ENCODE measurements around the gene RAPGEF1. TPM values are rescaled to one million over a fixed set of nuclear protein-coding genes. Genes with fewer than 3 reads are reported as not detected.
"Not testable (repeated sequence)": the region's sequence is repeated elsewhere in the genome, so short reads cannot be mapped to it uniquely, and the experiment has no call there.

Gene RAPGEF1
- polyA plus RNA-seq, 3 donors, result 37.4 to 41.3 (median 38.2) TPM

DNA sequence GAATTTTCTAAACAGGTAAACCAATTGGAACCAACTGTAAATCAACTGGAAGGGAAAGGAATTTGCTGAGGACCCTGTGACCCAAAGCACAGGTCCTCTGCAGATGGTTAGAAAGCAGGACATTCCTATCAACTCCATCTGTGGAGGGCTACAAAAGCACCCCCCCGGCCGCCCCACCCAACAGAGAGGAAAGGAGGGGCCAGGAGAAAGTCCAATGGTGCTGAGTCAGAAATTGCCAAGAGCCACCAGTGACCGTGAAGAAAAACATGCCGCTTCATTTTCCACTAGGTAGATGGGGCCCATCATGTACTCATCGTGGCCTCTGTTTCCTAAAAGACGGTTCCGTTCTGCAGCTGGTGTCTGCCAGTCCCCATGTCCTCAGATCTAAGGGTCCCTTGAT, 66.3 kb downstream of the RAPGEF1 start:
- DNase-seq (ENCODE audit: low read depth in 3 of 3, low spot score in 2 of 3), result no peak

DNA sequence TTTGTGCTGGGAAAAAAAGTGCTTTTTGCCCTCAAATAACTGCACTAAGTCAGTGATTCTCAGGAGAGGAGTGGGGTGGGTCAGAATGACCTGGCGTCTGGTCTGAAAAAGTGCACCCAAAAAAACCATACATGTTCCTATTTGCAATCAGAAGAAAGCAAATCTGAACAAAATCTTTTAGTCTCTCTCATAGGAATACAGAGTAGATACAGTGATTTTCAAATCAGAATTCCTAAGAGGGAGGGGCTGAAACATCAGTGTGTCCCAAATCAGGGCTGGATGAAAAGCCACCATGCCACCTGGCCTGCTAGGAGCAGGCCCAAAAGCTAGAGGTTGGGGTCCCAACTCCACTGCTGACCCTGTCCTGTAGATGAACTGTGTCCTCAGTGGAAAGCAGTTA, 66.8 kb downstream of the RAPGEF1 start:
- no peak for DNase-seq (ENCODE audit: low read depth in 3 of 3, low spot score in 2 of 3)

DNA sequence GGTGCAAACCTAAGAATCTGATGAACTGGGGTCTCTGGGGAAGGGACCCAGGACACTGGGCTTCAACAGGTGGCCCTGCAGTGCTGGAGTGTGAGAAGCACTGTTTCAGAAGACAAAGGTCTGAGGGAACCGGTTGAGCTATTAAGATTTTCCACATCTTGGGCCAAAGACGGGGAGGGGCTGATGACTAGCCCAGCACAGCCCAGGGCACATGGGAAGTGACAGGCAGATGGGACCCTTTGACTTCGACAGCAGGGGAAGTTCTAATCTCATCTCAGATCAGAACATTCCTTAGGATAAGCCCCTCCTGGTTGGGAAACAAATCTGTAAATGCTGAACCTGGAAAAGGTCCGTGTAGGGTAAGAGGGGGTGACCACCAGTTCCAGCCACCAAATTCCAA, 67.4 kb downstream of the RAPGEF1 start:
- no peak for DNase-seq (ENCODE audit: low read depth in 3 of 3, low spot score in 2 of 3)

DNA sequence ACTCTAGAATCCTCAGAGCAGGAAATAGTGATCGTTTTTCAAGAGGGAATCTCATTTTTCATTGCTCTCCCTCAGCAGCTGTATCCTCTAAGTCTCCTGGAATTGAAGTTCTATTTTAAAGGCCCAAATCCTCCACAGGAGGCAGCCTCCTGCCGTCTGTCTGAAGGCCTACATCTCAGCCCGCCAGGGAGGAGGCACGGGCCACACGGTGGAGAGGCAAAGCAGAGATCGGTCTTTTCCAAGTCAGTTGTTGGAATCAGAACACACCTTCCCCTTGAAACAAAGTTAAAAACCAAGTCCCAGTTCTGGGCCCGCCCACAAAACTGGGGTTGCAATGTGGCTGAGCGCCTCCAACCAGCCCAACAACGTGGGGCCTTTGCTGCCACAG, 68.7 kb downstream of the RAPGEF1 start:
- DNase-seq (ENCODE audit: low read depth in 3 of 3, low spot score in 2 of 3), result no peak

DNA sequence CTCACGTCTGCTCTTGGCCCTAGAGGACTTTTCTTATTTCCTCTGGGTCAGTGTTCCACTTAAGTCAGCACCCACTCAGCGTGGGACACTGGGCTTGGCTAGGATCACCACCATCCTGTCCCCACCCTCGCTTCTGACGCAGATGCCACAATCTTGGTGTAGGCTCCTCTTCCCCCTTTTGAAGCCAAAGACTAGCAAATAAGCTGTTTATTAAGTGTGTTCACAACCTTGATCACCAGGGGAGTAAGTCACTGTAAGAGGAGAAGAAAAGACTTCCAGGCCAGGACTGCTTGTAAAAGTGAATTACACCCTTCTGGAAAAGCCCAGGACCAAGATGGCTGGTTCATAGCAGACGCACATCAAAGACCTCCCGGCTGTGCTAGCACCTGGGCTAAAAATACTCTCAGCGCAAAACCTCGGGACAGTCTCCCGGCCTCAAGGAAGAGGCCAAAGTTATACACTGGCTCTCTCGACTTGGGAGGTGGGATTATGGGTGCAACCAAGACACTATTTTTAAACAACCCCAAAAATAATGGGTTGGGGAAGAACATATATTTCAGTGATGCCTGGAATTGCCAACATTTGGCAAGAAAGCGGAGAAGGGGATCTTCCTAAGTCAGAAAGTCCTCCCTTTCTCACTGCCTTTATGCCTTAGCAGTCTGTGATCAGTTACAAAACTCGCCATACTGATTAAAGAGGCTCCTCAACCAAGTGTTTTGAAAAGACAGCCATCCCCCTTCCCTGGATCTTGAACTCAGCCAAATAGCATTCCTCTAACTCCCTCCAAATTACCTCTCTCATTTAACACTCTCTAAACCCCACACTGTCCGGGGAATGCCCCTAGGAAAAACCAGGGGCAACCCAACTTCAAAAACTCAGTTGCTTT, 69.4 kb downstream of the RAPGEF1 start:
- DNase-seq (ENCODE audit: low read depth in 3 of 3, low spot score in 2 of 3), result peak in 2 of 3 donors; percentile 49 to 53

DNA sequence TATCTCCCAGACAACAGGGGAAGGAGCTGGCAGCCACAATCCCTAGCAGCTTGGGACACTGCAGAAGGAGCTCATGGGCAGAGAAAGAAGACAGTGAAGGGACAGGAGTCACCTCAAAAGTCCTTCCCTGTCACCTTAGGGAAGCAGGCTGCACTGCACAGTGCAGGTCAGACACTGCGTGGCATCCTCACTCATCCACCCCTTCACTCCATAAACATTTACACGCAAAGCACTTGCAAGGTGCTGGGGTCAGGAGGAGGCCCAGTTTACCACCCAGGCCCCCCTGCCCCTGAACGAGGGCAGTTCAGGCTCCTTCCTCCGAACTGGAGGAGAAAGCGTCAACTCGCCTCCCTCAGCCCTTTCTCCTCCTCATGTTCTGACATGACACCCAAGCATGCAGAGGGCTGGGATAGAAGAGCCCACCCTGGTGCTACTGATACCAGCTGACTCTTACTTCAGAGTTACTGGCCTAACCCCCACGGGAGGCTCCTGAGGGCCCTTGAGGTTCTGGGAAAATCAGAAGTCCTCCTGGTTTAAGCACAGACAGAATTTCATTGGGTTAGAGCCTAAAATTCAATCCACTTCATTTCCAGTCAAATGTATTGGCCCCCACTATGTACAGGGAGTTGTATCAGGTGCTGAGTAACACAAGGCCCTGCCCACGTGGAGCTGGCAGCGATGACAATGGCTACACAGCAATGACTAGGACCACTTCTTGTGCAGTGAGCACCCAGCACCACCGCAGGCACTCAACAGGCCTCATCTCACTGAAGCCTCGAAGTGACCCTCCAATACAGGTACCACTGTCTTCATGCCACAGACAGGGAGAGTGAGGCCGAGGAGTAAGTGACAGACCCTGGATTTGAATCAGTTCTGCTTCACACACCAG, 70.4 kb downstream of the RAPGEF1 start:
- DNase-seq (ENCODE audit: low read depth in 3 of 3, low spot score in 2 of 3), result no peak

DNA sequence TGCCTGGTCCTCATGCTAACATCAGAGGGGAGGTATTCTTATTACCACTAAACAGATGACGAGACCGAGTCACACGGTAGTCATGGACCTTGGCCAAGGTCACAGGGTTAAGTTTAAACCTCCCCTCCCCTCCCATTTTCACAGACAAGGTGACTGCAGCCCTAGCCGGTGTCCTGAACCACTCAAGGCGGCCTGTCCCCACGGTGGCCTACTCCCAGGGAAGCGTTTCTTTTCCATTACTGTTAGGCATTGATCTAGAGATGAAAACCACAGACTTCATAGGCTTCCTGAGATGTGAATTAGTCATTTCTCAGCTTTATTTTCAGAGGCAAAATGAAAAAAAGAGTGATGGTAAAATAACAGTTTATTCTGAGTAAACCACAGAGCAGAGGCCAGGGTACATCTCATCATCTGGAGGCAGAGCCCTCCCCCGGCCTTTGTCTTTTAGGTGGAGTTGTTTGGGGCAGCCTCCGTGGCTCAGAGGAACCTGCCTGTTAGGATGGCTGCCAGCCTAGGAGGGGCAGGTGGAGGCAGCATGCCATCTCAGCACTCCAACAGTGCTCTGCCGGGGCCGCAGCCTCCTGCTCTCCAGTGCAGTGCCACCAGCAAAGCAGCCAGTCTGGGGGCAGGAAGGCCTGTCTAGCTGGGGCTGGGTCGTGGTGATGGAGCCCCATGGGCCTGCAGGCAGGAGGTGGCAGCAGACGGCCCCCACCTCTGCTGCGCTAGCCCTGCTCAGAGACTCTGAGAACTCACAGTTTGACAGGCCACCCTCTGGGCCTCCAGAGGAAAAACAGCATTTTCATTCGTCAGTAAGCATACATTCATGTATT, 71.2 kb downstream of the RAPGEF1 start:
- DNase-seq (ENCODE audit: low read depth in 3 of 3, low spot score in 2 of 3), result no peak

DNA sequence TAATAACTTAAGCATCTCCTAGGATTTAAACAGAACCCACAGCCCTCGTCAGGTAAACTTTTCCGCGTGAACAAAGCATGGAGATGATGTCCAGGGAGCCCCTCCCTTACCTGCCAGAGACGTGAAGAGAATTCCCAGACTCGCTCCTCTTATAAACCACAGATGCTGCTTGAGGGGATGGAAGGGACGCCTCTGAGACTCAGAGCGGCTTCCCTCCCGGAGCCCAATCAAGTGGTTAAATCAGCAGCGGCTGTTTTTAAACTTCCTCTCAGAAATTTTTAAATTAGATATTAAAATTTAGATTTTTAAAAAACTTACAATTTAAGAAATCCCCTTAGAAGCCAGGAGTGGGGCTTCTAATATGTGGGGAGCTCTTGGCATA, 71.8 kb downstream of the RAPGEF1 start:
- DNase-seq (ENCODE audit: low read depth in 3 of 3, low spot score in 2 of 3), result no peak

DNA sequence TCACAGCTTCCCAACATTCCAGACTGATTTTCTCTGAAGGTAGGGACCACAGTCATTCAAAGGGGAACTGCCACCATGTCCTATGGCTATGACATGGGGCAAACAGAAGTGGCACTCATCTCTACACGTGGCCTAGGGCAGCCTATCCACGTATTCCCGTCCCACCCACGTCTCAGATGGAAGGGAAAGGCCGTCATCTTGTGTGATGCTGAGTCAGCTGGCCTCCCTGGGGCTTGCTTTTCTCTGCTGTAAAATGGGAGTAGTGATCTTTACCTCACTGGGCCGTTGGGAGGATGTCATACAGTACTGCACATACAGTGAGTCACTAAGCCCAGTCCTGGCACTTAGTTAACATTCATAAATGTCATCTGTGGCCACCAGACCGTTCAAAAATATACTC, 72.3 kb downstream of the RAPGEF1 start:
- no peak for DNase-seq (ENCODE audit: low read depth in 3 of 3, low spot score in 2 of 3)

DNA sequence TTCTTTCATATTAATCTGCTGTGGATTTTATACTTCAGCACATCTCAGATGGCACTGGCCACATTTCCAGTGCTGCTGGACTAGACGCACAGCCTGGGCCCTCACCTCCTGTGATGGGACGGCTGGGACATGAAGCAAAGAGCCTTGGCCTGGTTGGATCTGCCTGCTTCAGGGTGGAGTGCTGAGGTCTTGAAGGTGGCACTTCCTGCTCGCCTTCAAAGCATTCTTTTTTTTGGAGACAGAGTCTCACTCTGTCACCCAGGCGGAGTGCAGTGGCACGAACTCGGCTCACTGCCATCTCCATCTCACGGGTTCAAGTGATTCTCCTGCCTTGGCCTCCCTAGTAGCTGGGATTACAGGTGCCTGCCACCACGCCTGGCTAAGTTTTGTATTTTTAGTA, 73.1 kb downstream of the RAPGEF1 start:
- DNase-seq (ENCODE audit: low read depth in 3 of 3, low spot score in 2 of 3), result no peak

DNA sequence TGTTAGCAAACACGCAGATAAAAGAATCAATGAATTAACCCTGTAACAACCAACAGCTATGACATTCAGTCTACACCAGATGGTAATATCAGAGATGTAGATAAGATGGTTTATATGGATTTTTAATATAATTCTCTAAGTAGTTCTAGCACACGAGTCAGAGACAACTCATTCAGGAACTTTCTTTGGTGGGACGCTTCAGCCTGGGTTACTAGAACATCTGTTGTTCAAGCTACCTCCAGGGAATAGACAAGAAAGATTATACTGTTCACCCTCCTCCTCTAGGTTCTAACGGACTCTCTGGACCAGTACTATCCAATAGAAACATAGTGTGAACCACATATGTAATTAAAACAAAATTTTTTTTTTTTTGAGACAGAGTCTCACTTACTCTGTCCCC, 73.8 kb downstream of the RAPGEF1 start:
- no peak for DNase-seq (ENCODE audit: low read depth in 3 of 3, low spot score in 2 of 3)

DNA sequence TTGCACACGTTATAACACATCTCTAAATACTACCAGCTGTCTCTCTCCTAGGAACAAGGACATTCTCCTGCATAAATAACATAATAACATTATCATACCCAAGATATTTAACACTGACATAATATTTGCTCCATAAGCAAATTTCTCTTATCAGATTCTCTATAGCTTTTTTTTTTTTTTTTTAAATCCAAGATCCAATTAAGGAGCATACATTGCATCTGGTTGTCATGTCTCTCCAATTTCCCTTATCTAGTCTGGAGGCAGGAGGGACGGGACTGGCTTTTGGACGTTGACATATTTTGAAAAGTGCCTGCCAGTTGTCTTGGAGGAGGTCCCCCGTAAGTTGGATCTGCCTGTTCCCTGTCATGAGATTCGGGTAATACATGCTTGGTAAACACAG, 76.6 kb downstream of the RAPGEF1 start:
- DNase-seq (ENCODE audit: low read depth in 3 of 3, low spot score in 2 of 3), result no peak

DNA sequence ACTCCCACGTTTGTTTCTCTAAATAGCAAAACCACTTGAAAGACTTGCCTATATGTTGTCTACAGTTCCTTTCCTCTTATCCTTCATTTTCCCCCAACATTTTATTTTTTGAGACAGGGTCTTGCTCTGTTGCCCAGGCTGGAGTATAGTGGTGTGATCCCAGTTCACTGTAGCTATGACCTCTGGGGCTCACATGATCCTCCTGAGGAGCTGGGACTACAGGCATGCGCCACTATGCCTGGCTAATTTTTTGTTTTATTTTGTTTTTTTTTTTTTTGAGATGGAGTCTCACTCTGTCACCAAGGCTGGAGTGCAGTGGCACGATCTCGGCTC, 77.6 kb downstream of the RAPGEF1 start:
- not testable (repeated sequence) for DNase-seq (ENCODE audit: low read depth in 3 of 3, low spot score in 2 of 3)

DNA sequence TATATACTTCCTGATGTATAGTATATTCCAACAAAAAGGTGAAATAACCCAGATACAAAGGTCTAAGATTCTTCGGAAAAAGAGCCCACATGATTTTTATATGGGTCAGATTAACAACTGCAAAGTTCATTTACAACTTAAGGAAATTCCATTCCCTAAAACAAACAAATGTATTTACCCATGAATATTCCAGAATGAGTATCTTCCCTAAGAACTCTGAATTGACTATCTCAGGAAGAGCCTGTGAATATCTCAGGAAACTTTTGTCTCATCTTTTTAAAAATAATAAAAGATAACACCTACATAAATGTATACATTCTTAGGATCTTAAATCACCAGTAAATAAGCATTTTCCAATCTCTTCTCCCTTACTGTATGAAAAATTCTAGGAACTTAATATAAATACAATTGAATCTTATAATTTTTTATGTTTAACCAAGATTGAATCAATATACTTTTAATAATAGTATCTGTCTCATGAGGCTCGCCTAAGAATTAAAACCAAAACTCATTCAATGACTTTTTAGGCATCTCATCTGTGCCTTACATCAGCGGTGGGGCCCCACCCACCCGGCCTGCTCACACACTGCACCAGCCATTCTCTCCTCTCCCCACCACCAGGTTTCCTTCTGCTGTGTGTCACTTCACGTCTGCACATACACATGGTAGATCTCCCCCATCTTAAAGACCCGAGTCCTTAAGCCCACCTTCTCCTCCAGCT, 78.1 kb downstream of the RAPGEF1 start:
- DNase-seq (ENCODE audit: low read depth in 3 of 3, low spot score in 2 of 3), result no peak

DNA sequence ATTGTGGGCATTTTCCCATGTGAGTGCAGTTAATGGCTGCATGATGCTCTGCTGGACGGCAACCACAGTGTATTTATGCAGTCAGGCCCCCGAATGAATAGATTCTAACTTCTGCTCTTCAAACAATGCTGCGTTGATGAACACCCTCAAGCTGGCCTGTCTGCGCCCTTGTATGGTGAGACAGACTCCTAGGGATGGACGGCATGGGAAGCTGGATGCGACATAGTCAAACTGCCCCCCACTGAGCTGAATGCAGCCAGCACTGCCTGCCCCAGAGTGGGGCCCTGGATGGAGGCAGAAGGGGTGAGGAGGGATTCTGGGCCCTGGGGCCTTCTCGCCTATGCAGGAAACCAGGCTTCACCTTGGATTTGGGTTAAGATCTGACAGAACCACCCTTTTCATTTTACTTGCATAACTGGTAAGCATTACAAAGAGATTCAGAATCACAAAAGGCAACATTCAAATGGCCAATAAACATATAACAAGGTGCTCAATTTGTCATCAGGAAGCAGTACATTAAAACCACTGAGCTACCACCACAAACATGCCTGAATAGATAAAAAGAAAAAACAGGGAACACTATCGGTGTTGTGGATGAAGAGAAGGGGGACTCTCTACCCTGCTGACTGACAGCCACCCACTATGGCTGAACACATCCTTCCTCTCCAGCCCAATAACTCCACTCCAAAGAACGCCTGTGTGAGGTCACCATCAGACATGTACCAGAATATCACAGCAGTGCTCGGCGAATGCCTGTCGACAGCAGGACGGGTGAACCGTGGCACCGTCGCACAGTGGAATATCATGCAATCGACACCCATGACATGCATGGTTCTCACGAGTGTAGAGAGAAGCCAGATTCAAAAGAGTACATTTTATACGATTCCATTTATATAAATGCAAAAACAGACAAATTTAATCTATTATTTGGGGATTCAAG, 79.1 kb downstream of the RAPGEF1 start:
- no peak for DNase-seq (ENCODE audit: low read depth in 3 of 3, low spot score in 2 of 3)

DNA sequence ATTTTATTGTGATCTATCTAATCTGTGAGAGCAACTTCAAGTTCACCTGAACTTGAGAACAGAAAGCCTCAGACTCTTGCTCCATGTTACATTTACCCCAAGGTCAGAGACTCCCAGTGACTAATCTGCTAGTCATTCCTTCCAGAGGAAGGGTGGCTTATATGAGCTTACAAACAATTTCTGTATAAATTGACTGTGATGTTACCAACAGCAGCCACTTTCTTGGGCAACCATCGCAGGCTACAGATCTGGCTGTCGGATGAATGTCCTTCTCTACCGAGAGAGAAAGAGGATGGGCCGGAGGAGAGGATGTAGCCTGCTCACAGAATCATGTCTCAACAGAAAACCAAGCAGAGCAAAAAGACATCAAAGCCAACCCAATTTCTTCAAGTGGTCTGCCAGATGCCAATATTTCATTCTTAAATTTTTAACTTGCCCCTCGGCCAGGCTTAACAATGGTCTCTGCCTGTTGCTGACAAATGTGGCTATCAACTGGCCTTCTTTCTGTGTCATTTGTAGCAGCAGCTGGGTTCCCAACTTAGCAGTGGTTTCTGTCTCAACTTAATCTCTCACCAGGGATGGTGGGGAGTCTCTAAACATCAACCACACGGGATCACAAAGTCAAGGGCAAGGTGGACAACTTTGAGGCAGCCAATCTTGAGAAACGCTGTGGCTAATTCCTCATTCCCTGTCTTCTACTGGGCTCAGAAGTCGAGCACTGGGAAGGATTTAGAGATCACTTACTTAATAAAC, 81.3 kb downstream of the RAPGEF1 start:
- no peak for DNase-seq (ENCODE audit: low read depth in 3 of 3, low spot score in 2 of 3)

DNA sequence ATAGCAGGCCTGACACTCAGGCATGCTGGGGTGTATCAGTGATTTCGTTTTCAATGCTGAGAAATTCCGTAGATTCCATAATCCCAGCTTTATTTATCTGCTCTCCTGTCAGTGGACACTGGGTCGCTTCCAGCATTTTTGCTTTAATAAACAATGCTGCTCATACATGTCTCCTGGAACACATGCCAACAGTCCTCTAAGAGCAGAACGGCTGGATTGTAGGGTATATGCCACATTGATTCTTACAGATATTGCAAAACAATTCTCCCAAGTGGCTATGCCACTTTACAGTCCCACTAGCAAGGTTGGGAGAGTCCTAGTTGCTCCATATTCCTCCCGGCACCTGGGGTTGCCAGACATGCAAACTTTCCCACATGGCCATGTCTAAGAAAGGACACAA, 81.9 kb downstream of the RAPGEF1 start:
- no peak for DNase-seq (ENCODE audit: low read depth in 3 of 3, low spot score in 2 of 3)

DNA sequence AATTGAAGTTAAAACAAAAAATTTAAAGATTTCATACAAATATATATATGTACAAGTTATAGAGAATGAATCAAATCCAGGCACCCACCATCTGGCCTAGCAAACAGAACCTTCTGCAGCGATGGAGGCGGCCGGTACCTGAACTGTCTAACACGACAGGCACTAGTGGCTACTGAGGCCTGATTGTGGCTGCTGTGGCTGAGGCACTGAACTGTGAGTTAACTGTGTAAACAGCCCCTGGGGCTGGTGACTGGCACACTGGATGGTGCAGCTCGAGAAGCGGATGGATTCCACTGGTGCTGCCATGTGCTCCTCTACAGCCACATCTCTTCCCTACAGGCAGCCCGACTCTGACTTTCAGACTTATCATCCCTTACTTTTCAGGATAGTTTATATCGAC, 82.4 kb downstream of the RAPGEF1 start:
- DNase-seq (ENCODE audit: low read depth in 3 of 3, low spot score in 2 of 3), result no peak

DNA sequence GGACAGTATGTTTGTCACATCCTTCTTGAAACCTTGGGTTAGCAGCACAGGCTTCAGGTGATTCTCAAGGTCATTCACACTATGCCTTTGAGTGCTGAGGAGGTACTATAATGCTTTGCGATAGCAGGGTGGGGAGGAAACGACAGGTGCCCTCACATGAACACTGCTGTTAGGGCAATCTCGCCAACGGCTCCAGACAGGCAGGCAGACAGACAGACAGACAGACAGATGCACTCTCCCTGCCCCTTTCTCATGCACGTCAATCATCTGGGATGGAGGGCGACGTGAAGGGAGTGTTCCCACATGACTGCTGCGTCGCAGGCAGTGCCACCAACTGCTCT, 82.9 kb downstream of the RAPGEF1 start:
- DNase-seq (ENCODE audit: low read depth in 3 of 3, low spot score in 2 of 3), result no peak
